ENCODE results near the gene RNASE8. TPM values are rescaled to one million over a fixed set of nuclear protein-coding genes. Genes with fewer than 3 reads are reported as not detected.

RNASE8 gene
- total RNA-seq, 1 donor from 2014 or later = not detected

- intact Hi-C loops (cut with DNase I) = no loop called here
- DNase-seq (ENCODE audit: missing footprints) = no peak
- no peak for ATAC-seq
Measured at GRCh38 chr14:21083565-21084325, 26.1 kb downstream of the RNASE8 start.

GRCh38 chr14:21084396-21084795 lies 26.8 kb downstream of the RNASE8 start:
- ATAC-seq (no peak), DNase-seq (ENCODE audit: missing footprints) (no peak)
- intact Hi-C loops (cut with DNase I) = no loop called here

- peak; percentile 86 for DNase-seq (ENCODE audit: missing footprints)
- ATAC-seq = peak; percentile 72
- intact Hi-C loops (cut with DNase I) = no loop called here
Measured at GRCh38 chr14:21084998-21085853, 27.6 kb downstream of the RNASE8 start.

- no peak for DNase-seq (ENCODE audit: missing footprints)
- no peak for ATAC-seq
- intact Hi-C loops (cut with DNase I) = no loop called here
Measured at GRCh38 chr14:21086908-21087293, 29.3 kb downstream of the RNASE8 start.

GRCh38 chr14:21087294-21088091 lies 29.9 kb downstream of the RNASE8 start:
- DNase-seq (ENCODE audit: missing footprints) = no peak
- intact Hi-C loops (cut with DNase I) = no loop called here

GRCh38 chr14:21088687-21089086 lies 31.1 kb downstream of the RNASE8 start:
- intact Hi-C loops (cut with DNase I) = no loop called here
- no peak for ATAC-seq
- DNase-seq (ENCODE audit: missing footprints) = no peak

More at GRCh38 chr14:21087294-21088091, 29.9 kb downstream of the RNASE8 start:
- peak; percentile 24 for ATAC-seq

- DNase-seq (ENCODE audit: missing footprints) (no peak), ATAC-seq (no peak)
- intact Hi-C loops (cut with DNase I) = no loop called here
Measured at GRCh38 chr14:21089271-21089670, 31.6 kb downstream of the RNASE8 start.

- intact Hi-C loops (cut with DNase I) = loop anchor here (5.0 kb wide), 1 partner anchor 233 kb away; no protein-coding TSS in a partner anchor
Measured at GRCh38 chr14:21089877-21090193, 32.2 kb downstream of the RNASE8 start.

GRCh38 chr14:21090194-21090939 lies 32.7 kb downstream of the RNASE8 start:
- ATAC-seq (no peak), DNase-seq (ENCODE audit: missing footprints) (no peak)
- intact Hi-C loops (cut with DNase I) = loop anchor here (5.0 kb wide), 1 partner anchor 233 kb away; no protein-coding TSS in a partner anchor

More at GRCh38 chr14:21089877-21090193, 32.2 kb downstream of the RNASE8 start:
- no peak for DNase-seq (ENCODE audit: missing footprints)
- ATAC-seq = no peak

- intact Hi-C loops (cut with DNase I) = loop anchor here (5.0 kb wide), 1 partner anchor 234 kb away; no protein-coding TSS in a partner anchor
- DNase-seq (ENCODE audit: missing footprints) = no peak
- ATAC-seq = no peak
Measured at GRCh38 chr14:21090940-21091663, 33.5 kb downstream of the RNASE8 start.

GRCh38 chr14:21091821-21092272 lies 34.2 kb downstream of the RNASE8 start:
- peak; percentile 2 for ATAC-seq
- intact Hi-C loops (cut with DNase I) = loop anchor here (1.0 to 5.0 kb wide), 3 partner anchors 21 to 235 kb away; no protein-coding TSS in a partner anchor
- no peak for DNase-seq (ENCODE audit: missing footprints)

GRCh38 chr14:21092273-21093011 lies 34.8 kb downstream of the RNASE8 start:
- peak; percentile 94 for DNase-seq (ENCODE audit: missing footprints)
- ATAC-seq = peak; percentile 88
- intact Hi-C loops (cut with DNase I) = loop anchor here (1.0 to 5.0 kb wide), 3 partner anchors 21 to 235 kb away; no protein-coding TSS in a partner anchor

- intact Hi-C loops (cut with DNase I) = loop anchor here (2.0 to 5.0 kb wide), 2 partner anchors 78 to 236 kb away; no protein-coding TSS in a partner anchor
- ATAC-seq (no peak), DNase-seq (ENCODE audit: missing footprints) (no peak)
Measured at GRCh38 chr14:21093018-21093417, 35.4 kb downstream of the RNASE8 start.

- no peak for ATAC-seq
- DNase-seq (ENCODE audit: missing footprints) = peak; percentile 9
- intact Hi-C loops (cut with DNase I) = loop anchor here (2.0 to 5.0 kb wide), 2 partner anchors 79 to 237 kb away; no protein-coding TSS in a partner anchor
Measured at GRCh38 chr14:21093769-21094681, 36.4 kb downstream of the RNASE8 start.

GRCh38 chr14:21095430-21096205 lies 38.0 kb downstream of the RNASE8 start:
- intact Hi-C loops (cut with DNase I) = no loop called here
- DNase-seq (ENCODE audit: missing footprints) (no peak), ATAC-seq (no peak)
